Measurements from ENCODE around the gene CSF2RB.

Gene CSF2RB

DNA sequence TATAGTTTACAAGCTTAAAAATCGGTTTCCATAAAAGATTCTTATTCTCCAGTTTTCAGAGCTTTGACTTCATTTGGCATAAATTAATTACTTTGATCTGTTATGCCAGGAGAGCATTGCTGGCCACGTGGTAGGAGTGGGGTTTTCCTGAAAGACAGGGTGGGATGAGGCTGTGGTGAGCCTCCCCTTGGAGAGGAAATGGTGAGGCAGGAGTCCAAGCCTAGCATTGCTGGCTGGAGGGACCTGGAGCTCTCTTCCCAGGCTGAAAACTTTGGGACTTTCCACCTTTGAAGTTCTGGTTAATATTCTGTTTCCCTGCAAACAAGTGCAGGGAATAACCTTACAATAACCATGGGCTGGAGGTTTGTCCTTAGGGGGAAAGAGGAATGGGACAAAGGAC, 21.1 kb upstream of the CSF2RB start:
- FAIRE-seq, result no peak

DNA sequence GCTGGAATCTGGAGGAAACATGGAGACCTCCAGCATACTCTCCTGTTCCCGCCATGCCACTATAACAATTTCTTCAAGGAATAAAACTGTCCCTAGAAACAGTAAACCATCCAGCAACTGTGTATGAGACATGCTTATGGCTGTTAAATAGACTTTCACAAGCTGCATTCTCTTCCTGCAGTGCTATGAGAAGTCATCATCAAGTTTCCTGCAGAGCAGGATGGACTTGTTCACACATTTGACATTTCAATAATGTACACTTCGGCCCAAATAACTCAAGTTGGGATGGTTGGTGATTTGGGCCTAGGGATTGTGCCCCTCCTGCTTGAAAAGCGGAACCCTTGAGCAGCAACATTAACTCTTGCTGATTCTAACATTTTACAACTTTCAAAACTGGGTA, 20.2 kb upstream of the CSF2RB start:
- FAIRE-seq, result no peak

DNA sequence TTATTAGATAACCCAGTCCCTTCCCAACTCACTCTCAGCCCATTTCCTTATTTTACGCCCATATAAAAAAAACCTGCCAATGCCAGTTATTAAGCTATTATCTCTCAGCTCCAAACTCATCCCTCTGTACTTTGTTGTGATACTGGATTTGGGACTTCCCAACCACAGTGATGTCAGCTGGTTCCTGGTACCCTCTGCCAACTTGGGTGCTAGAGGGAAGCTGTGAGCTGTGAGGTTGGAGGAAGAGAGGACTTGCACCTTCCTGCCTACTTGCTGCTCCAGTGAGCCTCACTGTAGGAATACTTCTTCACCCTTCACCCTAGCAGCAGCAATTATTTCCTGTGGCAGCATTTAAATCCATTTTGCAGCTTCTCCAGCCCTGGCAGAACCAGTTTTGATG, 19.2 kb upstream of the CSF2RB start:
- no peak for FAIRE-seq

DNA sequence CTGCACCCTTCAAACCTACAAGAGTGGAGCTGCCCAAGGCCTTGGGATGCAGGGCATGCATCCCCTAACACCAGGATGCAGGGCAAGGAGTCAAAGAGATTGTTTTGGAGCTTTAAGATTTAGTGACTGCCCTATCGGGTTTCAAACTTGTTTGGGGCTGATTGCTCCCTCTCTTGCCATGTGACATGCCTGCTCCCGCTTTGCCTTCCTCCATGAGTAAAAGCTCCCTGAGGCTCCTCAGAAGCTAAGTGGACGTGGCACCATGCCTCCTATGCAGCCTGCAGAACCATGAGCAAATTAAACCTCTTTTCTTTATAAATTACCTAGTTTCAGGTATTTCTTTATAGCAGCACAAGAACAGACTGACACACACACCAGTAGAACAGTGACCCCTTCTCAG, 15.8 kb upstream of the CSF2RB start:
- no peak for FAIRE-seq

DNA sequence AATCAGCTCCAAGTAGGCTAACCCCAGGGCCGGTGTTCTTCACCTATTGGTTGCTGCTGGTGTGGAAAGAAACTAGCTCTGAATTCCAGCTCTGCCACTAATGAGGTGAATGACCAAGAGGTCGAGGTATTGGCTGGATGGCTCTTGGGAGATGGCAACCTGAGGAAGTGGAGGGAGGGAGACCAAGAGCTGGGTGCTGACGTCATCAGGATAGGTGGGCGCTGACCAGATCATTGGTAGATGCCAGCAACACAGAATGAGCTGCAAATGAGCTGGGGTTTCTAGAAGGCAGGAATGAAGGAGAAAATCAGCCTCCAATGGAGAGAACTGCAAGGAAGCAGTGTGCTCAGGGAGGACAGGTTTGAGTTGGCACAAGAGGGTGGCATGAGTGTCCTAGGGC, 14.7 kb upstream of the CSF2RB start:
- FAIRE-seq, result no peak

DNA sequence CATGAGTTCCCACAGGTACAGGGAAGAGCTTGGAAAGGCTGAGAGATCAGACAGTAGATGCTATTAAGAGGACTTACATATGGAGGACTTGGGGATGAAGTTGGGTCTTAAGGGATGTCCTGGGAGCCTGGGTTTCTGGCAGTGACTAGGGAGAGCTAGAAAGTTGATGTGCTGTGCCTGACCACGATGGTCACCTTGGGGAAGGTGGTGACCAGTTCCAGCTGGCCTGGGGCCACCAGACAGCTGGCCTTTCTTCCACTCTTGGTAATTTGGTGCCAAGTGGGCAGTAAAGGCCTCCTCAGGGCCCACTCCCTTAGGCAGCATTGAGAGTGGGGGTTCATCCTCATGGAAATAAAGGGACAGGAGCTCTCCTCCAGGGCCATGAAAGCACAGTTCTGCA, 13.9 kb upstream of the CSF2RB start:
- no peak for FAIRE-seq

DNA sequence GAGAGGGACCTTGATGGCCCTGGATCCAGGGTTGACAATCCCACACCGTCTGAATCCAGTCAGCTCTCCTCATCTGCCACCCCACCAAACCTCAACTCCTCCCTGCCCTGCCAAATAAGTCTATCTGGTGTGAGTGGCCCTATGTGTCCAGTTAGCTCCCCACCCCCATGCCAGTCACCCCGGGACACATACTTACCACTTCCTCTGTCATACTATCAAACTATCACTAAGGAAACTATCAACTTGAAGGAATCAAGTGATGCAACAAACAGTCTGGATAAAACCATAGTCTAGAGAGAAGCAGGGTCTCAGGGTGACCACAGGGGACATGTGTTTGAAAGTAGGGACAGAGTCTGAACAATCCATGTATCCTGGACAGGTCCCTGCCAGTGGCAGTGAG, 13.2 kb upstream of the CSF2RB start:
- no peak for FAIRE-seq

DNA sequence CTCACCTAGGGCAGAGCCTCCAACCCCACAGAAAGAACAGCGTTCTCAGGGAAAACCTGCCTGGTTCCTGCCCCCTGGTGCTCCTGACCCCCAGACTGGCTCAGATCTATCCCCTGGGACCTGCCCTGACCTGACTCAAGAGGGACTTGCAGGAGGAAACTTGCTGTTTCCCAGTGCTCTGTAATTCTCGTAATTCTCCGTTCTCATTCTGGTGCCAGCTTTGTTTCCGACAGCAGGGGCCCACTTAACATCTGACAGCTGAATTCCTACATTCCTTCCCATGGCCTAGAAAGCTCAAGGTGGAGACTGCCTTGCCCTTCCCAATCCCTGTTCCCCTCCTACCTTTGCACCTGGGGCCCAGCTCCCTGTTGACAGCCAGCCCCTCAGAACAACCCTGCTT, 12.5 kb upstream of the CSF2RB start:
- FAIRE-seq, result no peak

DNA sequence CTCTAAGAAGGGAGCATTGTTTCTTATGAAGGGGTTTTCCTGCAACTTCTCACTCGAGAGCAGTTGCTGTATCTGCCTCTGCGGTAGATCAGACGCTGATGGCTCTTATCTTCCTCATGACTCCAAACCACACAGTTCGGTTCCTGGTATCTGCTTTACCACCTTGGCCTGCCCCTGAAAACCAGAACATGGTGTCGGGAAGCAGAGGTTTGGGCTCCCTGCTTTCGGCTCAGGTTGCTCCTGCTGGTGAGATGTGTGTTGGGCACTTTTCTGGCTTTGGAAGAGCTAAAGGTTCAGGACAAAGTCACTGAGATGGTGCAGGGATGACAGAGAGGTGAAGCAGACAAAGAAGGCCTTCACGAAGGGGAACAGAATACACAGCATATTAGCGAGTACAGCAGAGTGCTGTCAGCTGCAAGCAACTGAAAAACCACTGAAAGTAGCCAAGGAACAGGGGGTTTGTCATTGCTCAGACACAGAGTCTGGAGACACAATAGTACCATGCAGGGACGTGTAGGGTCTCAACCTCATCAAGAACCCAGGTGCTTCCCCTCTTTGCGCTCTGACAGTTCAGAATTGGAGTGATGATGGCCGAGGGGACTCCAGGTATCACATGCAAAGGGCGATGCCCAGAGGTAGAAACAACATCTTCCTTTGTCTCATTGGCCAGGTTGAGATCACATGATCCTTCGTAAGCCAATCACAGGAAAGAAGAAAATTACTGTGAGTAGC, 11.9 kb upstream of the CSF2RB start:
- FAIRE-seq, result no peak

DNA sequence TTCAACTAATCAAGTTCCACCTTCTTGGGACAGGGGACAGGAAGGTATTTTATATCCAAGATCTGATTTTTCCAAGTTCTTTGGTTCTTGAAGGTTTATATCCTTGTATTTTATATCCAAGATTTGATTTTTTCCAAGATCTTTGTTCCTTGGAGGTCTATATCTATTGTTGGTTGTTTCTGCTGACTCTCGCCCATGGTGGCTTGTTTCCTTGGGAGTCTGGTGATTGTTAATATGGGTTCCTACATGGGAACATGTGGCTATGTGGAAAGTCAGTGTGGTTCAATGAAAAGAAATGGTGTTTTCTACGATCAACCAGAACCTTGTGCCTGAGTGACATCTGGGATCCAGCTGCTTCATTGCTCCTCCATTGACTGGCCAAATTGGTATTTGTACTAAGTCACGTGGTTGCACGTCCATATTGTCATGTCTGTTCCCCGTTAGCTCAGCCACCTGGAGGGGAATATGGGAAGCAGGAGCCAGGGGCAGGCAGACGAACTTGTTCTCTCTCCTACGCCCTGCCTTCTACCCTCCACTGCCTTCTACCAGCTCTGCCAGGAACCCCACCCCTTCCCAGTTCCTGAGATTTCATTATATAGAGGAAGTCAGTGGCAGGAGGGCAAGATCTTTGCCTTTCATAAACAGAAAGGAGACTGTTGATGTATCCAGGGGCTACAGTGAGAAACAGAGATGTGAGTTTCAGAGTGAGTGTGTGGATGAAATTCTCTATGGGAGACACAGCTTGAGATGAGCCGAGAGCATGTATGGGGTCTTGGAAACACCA, 11.1 kb upstream of the CSF2RB start:
- FAIRE-seq, result no peak

DNA sequence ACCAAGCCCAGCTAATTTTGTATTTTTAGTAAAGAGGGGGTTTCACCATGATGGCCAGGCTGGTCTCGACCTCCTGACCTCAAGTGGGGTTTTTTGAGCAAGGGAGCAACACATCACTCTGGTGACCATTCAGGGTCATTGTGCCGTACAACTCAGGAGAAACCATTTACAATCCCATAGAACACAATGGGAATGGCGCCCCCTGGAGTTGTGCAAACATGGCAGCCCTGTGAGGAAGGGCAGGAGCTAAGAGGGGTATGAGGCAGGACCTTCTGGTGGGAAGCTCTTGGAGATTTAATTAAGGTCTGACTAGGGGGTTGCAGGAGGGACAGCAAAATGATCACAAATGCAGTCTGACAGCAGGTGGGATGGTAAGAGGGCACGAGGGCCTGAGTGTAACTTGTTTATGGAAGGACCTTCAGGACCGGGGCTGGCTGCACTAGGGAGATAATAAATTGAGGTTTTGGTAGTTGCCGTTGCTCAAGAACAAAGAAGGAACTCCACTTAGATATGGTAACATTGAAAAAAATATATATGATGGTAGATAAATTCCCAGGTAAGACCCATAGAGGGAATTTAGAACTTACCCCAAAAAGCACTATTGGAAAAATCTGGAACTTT, 9.1 kb upstream of the CSF2RB start:
- FAIRE-seq, result no peak

DNA sequence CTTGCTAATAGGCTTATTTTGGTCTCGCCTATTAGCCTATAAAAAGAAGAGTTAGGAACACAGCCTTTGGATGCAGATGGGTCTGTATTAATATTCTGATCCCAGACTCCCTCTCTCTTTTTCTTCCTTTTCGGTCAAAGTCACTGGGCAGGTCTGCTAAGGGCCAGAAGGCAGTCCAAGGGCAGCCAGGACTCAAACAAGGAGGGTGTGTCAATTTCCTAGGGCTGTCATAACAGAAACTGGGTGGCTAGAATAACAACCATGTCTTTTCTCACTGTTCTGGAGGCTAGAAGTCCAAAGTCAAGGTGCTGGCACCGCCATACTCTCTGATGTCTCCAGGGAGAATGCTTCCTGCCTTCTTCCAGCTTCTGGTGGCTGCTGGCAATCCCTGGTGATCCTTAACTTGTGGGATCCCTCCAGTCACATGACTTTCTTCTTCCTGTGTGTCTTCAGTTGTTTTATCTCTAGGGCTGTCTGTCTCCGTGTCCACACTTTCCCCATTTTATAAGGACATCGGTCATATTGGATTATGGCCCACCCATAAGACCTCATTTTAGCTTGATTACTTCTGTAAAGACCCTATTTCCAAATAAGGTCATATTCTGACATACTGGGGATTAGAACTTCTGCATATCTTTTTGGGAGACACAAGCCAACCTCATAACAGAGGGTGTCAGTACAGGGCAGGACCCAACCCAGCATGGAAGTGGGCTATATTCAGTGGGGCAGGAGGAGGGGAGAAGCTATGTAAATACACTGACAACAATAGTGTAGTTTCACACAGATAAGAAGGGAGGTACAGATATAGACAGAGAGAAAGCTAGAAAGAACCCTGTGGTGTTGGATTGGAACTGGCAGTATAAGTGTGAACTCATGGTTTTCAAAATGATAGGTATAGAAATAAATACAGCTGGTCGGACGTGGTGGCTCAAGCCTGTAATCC, 5.9 kb upstream of the CSF2RB start:
- no peak for FAIRE-seq

DNA sequence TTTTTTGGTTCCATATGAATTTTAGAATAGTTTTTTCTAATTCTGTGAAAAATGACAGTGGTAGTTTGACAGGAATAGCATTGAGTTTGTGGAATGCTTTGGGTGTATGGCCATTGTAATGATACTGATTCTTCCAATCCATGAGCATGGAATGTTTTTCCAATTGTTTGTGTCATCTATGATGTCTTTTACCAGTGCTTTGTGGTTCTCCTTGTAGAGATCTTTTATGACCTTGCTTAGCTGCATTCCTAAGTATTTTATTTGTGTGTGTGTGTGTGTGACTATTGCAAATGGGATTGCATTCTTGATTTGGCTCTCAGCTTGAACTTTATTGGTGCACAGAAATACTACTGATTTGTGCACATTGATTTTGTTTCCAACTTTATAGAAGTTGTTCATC, 3.0 kb upstream of the CSF2RB start:
- no peak for FAIRE-seq

DNA sequence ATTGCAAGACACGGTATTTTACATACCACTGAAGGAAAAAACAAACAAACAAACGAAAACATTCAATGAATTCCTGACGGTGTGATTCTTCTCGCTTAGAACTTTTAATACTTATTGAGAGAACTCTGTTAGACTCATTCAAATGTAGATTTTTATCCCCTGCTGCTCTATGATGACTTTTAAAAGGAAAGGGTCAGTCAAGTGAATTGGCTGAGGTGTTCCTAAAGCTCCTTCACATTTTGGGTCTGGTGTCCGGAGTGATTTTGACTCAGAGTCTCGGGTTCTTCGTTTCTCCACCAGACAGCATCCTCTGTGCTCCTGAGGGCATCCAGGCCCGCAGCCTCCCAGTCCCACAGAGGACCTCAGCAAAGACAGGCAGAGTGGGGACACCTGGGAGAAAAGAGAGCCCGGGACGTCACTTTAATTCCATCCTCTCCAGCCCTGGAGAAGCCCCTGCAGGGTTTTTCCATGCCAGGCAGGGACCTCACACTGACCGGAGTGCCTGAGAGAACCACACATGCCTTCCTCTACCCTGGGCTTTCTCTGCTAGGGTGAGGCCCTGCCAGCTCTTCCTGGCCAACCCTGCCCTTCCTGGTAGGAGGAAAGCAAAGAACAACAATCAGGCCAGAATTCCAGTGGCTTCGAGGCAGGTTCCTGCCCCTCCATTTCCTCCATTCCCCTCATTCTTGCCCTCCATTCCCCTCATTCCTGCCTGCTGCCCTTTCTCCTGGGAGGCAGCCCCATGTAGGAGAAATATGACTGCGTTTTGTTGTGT, 1.4 kb upstream of the CSF2RB start:
- FAIRE-seq, result no peak

DNA sequence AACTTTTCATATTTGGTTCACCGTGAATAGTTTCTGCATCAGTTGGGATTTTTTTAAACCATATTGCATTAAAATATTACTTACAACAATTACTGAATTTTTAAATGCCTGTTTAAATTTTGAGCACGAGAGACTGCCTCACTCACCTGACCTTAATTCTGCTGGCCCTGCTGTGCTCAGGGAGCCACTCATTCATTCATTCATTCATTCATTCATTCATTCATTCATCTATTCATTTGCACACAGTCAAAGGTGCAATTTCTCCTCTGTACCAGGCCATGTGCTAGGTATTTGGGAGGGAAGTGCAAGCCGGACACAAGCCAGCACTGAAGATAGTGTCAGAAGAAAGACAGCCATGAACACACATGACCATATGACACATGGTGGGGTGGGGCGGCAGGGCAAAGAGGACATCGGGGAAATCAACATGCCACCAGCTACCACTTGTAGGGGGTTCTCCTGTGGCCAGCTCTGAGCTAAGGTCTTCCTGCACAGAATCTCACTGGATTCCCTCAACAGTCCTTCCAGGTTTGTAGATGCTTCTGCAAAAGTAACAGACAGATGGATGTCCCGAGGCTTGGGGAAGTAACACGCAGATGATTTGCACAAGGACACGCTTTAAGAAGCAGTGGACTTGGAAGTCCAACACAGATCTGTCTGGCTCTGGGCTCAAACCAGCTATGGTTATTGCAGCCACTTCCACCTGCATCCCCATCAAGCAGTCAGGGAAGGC, 568 bp upstream of the CSF2RB start:
- no peak for FAIRE-seq

DNA sequence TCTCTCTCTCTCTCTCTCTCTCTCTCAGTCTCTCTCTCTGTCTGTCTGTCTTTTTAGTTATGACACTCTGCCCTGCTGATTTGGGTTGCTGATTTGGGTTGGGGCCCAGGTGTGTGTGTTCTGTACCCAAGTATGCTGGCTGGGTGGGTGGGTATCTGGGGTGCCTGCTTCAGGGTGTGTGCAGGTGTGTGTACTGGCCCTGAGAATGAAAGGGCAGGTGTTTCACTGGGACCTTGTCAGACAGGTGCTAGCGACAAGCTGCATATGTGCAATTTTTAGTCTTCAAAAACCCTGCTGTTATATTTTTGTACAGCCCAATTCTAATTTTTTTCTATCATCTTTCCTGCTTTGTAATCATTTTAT, 943 bp downstream of the CSF2RB start:
- FAIRE-seq, result no peak

DNA sequence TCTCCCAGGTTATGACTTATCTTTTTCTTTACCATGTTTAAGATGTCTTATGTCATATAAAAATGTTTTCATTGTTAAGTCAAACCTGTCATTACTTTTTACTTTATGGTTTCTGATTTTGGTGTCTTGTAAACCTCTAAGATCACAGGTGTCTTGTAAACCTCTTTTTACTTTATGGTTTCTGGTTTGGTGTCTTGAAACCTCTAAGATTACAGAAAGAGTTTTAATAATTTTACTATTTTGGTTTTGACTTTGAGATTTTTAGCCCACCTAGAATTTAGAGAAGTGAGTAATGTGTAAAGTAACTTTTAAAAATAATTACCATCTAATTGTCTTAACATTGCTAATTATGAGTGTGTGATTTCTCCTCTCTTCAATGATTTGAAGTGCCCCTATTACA, 2.6 kb downstream of the CSF2RB start:
- no peak for FAIRE-seq

DNA sequence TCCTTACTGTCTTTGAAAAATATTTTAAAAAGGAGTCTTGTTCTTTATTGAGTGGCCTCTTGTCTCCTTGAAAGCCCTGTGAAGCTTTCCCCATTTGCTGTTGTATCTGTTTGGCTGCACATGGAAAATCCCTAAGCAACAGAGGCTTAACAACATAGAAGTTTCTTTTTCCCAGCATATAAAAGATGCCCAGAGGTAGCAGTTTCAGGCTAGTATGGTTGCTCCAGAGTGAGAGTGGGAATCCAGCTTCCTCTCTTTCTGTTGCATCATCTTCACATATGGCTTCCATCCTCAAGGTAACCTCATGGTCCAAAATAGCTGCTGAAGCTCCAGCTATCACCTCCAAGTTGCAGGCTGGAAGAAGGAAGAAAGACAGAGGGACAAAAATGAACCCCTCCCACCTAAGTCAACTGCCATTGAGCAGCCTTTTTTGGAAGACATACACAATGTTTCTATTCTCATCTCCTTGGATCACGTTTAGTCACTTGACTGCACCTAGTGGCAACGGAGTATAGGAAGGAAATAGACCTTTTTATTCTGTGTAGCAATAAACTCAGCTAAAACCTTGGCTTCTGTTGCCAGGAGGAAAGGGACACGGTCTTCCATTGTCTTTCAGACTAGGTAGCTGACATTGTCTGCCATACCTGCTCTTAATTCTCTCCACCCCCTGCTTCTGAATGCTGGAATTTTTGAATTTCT, 5.3 kb downstream of the CSF2RB start:
- FAIRE-seq, result no peak

DNA sequence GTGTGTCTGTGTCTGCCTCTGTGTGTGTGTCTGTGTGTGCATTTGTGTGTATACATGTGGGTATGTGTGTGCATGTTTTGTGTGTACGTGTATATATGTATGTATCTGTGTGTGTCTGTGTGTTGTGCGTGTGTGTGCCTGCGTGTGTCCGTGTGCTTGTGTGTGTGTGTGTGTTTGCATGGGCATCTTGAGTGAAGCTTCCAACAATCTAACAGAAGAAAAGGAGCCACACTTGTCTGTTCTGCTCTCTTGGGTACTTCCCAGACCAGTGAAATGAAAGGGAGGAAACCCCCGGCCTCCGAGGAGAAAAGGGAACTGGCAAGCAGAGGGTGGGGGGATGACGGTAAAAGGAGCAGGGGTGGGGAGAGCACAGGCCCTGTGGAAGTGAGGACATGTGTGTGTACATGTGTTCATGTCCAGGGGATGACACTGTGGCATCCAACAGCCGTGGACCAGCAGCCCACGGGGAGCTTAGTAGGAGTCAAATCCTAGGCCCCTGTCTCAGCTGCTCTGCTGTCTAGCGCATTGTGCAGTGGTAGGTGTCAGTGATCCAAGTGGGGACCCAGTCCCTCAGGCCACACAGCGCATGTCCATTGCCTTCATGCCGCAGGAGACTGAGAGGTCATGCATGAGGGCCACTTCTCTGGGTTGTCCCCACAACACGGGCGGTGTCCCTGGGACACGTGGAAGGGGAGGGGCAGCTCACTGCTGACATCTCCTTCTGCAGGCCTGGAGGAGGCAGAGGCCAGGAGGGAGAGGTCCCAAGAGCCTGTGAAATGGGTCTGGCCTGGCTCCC, 8.1 kb downstream of the CSF2RB start:
- FAIRE-seq, result no peak

DNA sequence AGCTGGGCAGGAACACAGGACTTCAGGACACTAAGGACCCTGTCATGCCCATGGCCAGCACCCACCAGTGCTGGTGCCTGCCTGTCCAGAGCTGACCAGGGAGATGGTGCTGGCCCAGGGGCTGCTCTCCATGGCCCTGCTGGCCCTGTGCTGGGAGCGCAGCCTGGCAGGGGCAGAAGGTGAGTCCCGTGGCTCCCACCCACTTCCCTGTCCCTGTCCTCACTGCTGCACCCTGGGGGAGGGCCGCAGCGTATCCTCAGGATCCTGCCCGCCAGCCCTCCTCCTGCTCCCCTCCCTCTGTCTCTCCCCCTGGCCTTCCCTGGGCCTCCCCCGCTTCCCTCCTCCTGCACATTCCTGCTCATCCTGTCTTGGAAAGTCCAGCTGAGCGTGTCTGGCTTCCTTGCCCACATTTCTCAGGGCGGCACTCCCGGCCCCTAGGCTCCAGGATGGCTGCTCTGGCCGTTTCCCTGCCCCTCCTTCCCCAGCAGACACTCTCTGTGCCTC, 8.7 kb downstream of the CSF2RB start:
- FAIRE-seq, result no peak

All from A204.1 (cell line).